Measurements from ENCODE around the gene TOM1.

The TOM1 gene

GRCh38 chr22:35324067-35324466 lies 24.4 kb downstream of the TOM1 start:
- no peak for DNase-seq (ENCODE audit: low read depth, low spot score)

- DNase-seq (ENCODE audit: low read depth, low spot score): no peak
Observed at GRCh38 chr22:35324762-35325161, 25.1 kb downstream of the TOM1 start.

DNA sequence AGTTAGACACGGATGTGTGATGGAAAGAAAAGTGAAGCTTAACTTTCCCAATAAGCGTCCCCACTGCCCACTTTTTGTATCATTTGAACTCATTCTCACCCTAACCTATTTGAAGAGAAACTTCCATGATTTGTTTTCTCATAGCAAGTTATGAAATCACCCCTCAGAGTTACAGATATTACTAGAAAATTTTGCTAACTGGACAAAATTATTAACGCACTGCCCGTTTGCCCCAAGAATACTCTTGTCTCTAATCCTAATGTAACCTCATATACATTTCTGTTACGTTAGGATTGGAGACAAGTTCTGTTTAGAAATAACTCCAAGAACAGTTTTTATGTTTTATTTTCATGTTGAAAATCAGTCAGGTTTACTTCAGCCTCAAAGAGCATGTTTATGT lies 25.5 kb downstream of the TOM1 start:
- DNase-seq (ENCODE audit: low read depth, low spot score): no peak

DNA sequence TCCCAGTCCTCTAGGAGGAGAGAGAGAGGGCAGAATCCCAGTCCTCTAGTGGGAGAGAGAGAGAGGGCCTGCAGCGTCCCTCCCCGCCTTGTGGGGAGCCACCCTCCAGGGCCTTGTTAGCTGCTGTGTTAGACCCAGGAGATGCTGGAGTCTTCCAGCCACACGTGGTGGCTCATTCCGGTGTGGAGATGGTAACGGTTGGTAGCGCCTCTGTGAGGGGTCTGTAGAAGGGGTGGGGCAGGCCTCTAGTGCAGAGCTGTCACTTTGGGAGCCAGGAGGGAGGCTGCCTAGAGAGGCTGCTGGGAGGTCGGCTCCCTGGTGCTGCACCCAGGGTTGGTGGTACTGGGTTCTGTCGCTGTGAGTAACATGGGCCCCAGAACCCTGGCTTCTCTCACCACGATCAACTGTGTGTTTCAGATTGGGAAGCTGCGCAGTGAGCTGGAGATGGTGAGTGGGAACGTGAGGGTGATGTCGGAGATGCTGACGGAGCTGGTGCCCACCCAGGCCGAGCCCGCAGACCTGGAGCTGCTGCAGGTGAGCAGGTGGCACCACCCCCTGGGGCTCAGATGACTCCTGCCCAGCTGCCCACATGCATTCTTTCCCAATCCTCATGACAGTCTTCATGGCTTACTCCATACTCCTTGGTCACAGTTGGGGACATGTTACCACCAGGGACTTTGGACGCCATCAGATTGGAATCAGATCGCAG lies 27.3 kb downstream of the TOM1 start:
- no peak for DNase-seq (ENCODE audit: low read depth, low spot score)

- no peak for DNase-seq (ENCODE audit: low read depth, low spot score)
Observed at GRCh38 chr22:35327690-35328471, 28.2 kb downstream of the TOM1 start.

GRCh38 chr22:35328472-35328885 lies 28.8 kb downstream of the TOM1 start:
- no peak for DNase-seq (ENCODE audit: low read depth, low spot score)

- no peak for DNase-seq (ENCODE audit: low read depth, low spot score)
Observed at GRCh38 chr22:35329114-35329847, 29.6 kb downstream of the TOM1 start.

DNA sequence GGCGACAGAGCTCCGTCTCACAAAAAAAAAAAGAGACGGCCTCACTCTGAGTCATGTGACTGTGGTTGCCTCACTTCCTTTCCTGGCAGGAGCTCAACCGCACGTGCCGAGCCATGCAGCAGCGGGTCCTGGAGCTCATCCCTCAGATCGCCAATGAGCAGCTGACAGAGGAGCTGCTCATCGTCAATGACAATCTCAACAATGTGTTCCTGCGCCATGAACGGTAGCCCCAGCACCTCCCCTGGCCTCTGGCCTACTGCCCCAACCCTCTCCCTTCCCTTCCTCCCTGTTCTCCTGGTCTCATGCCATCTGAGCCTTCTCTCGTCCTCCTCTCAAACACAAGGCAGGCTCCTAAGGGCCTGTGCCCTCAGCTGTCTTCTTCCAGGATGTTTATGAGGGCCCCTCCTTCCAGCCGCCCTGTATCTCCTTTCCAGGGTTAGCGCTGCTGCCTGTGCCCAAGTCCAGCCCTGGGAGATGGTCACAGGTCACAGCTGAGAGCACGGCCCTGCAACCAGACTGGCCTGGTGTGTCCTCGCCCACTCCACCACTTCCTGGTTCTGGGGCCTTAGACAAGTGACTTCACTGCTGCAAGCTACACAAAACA lies 30.7 kb downstream of the TOM1 start:
- no peak for DNase-seq (ENCODE audit: low read depth, low spot score)

GRCh38 chr22:35332278-35332677 lies 32.6 kb downstream of the TOM1 start:
- DNase-seq (ENCODE audit: low read depth, low spot score): no peak

GRCh38 chr22:35333220-35333619 lies 33.5 kb downstream of the TOM1 start:
- no peak for DNase-seq (ENCODE audit: low read depth, low spot score)

GRCh38 chr22:35334004-35334403 lies 34.3 kb downstream of the TOM1 start:
- no peak for DNase-seq (ENCODE audit: low read depth, low spot score)

GRCh38 chr22:35335468-35335867 lies 35.8 kb downstream of the TOM1 start:
- no peak for DNase-seq (ENCODE audit: low read depth, low spot score)

- no peak for DNase-seq (ENCODE audit: low read depth, low spot score)
Observed at GRCh38 chr22:35335936-35336781, 36.5 kb downstream of the TOM1 start.

DNA sequence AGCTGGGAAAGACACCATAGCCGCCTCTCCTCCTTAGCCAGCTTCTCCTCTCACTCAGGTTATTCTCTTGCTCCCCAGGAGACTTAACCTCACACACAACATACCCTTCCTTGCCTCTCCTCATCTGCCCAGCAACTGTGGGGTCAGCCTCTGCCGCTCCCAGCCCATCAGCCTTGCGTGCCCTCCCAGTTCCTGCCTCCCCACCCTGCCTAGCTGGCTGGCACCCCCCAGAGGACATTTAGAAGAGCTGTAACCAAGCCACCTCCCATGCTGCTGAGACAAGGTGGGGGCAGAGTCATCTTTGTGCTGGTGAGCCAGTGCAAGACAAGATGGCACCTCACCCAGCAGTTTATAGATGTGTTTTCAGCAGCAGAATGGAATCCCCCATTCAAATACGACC lies 38.2 kb downstream of the TOM1 start:
- no peak for DNase-seq (ENCODE audit: low read depth, low spot score)

- DNase-seq (ENCODE audit: low read depth, low spot score): no peak
Observed at GRCh38 chr22:35341090-35341874, 41.6 kb downstream of the TOM1 start.

DNA sequence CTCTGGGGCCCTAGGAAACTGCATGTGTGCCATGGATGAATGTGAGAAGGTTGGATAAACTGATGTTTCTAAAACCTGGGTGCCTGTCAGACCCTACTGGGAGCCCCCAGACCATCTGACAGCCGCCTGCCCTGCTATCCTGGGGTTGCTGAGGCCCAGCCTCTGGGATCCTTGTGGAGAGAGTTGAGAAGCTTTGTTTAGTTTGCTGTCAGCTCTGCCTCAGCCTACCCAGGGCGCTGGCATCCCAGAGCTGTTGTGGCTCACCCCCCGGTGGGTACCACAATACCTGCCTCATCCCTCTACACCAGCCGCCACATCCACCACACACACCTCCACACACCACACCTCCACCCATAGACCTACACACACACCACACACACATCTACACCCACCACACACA lies 42.7 kb downstream of the TOM1 start:
- DNase-seq (ENCODE audit: low read depth, low spot score): no peak

DNA sequence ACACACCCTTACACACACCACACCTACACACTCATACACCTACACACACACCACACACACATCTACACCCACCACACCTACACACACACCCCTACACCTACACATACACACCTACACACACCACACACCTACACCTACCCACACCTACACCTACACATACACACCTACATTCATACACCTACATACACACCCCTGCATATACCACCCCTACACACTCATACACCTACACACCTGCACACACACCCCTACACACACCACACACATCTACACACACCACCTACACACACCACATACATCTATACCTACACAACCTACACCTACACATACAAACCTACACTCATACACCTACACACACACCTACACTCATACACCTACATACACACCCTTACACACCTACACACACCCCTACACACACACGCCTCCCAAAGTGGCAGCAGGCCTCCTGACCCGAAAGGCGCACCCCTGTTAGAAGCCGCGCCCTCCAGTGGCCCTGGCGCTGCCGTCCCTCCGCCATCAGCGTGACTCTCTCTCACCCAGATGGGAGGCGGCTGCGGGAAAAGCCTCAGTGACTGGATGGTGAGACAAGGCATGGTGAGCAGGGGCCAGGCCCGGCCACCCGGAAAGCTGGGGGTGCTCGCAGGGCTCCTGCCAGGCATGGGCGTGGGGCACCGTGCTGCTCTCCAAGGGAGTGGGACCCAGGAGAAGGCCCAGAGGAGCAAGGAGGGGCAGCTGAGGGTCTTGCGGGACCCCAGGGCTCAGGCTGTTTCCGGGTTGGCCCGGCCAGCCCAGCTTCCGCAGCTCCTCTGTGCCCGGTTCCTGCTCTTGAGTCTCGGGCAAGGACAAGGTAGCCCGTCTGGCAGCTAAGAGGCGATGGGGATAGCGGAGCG lies 44.2 kb downstream of the TOM1 start:
- DNase-seq (ENCODE audit: low read depth, low spot score): no peak

- DNase-seq (ENCODE audit: low read depth, low spot score): no peak
Observed at GRCh38 chr22:35344956-35345690, 45.4 kb downstream of the TOM1 start.

Measured in ELF-1 (cell line).